Sigmoid colon (tissue), 7 donors: Measurements from ENCODE around the gene TBXA2R. TPM values are rescaled to one million over a fixed set of nuclear protein-coding genes. Genes with fewer than 3 reads are reported as not detected.

ENCODE experiments used
- DNase-seq: peaks from one replicate; pipeline ENCODE4 v3.0.0-alpha.2; 2019
- H3K27ac ChIP-seq, 4 donors: fragments of 200-600 bp; sonication (generic); one replicate each; pipeline ENCODE4 v1.5.1; 2016 to 2019; ENCODE audit warnings: mild to moderate bottlenecking in 1 of 4
- H3K27me3 ChIP-seq, 3 donors: fragments of 200-600 bp; sonication (generic); one replicate each; pipeline ENCODE4 v1.5.1; 2019; ENCODE audit warnings: mild to moderate bottlenecking in 1 of 3
- H3K36me3 ChIP-seq, 4 donors: fragments of 200-600 bp; sonication (generic); one replicate each; pipeline ENCODE4 v1.5.1; 2016 to 2019
- H3K4me1 ChIP-seq, 4 donors: fragments of 200-600 bp; sonication (generic); one replicate each; pipeline ENCODE4 v1.5.1; 2017 to 2019
- H3K4me3 ChIP-seq, 4 donors: fragments of 200-600 bp; sonication (generic); one replicate each; pipeline ENCODE4 v1.5.1; 2017 to 2019; ENCODE audit warnings: mild to moderate bottlenecking in 2 of 4, moderate library complexity in 1 of 4
- H3K9me3 ChIP-seq, 4 donors: fragments of 200-600 bp in 3 of 4; sonication (generic) in 3 of 4; one replicate each; pipeline versions ENCODE4 v1.5.1 to v1.6.1; 2013 to 2019
- EP300 ChIP-seq, 4 donors: sonication (generic); formaldehyde crosslinking; IDR thresholded peaks; one replicate each; pipeline ENCODE4 v1.6.1; 2017; ENCODE audit warnings: antibody characterized with exemption in 4 of 4
- POLR2A ChIP-seq, 2 donors: fragments of 450-650 bp; IDR thresholded peaks; one replicate each; pipeline ENCODE4 v1.6.1; 2016; ENCODE audit warnings: antibody characterized with exemption in 2 of 2, mild to moderate bottlenecking in 2 of 2, moderate library complexity in 2 of 2
- POLR2AphosphoS5 ChIP-seq, 4 donors: sonication (generic); formaldehyde crosslinking; IDR thresholded peaks; one replicate each; pipeline ENCODE4 v1.6.1; 2017; ENCODE audit warnings: antibody characterized with exemption in 4 of 4
- WGBS, 2 donors: extraction: QIAGEN DNeasy Blood & Tissue Kit; methylation state at CpG; one replicate each; pipeline ENCODE4 v1.1.7; 2013; 5-methylcytosine and 5-hydroxymethylcytosine counted together
- intact Hi-C: fragments of 100-400 bp; cut with DNase I; formaldehyde crosslinking; loops from one replicate; pipeline ENCODE4 v1.15.1; 2023
- polyA plus RNA-seq, 3 donors: library from polyadenylated mRNA; stranded (reverse); fragments of 200-250 nt; gene quantifications; one replicate each; pipeline ENCODE4 v1.2.3, GENCODE V29; 2013
- total RNA-seq, 4 donors: library from RNA; depleted of rRNA; stranded (reverse); fragments of >200 nt; gene quantifications; one replicate each; pipeline ENCODE4 v1.1.0, GENCODE V29; 2016
- TF ChIP-seq, protein P1 (sequence below), 4 experiments: fragments of 450-650 bp in 3 of 4; fragments of 200-600 bp in 1 of 4; IDR thresholded peaks; one replicate each; pipeline ENCODE4 v1.5.1; 2016 to 2019; ENCODE audit warnings: antibody characterized with exemption in 4 of 4, mild to moderate bottlenecking in 3 of 4, moderate library complexity in 2 of 4
- donor health status: healthy with polysubstance abuse.
- donor health status: Bipolar disorder and iron deficiency.
- donor health status: healthy.

The TBXA2R gene
- total and polyA plus RNA-seq, 7 donors = 0.36 to 3.6 (median 0.76) TPM; not detected in 1

DNA sequence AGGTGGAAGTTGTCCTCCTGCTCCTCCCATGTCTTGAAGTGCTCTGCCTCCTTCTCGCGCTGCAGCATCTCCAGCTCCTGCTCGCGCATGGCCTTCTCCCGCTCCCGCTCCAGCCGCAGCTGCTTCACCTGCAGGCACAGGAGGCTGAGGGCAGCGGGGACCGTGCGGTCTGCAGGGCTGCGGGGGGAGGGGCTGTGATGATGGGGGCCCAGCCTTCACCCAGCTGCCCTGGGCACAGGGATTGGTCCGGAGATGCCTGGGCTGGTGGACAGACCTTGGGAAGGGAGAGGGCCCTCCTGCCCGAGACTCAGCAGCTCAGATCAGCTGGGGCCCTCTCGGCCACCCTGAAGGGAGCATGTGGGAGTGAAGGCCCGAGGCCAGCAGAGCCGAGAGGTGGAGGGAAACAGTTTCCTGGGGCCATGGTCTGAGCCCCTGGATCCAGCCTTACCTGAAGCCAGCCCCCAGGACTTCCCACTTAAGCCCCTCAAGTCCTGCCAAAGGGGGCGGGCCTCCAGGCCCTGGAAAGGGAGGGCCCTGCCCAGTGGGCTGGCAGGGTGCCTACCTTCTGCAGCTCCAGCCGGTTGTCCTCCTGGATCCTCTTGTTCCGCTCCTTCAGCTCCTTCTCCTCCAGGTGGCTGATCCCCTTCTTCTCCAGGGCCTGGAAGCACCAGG lies 13.6 kb upstream of the TBXA2R start:
- Histone ChIP-seq H3K27me3 (no peaks in the 10 kb centered on the region), H3K4me1 (peaks cover 0 to 26% (median 22%) of the 10 kb centered on the region in 4 donors), H3K4me3 (no peak overlapping the region), H3K36me3 (peaks cover 0 to 66% (median 14%) of the 10 kb centered on the region in 4 donors), H3K27ac (no peak overlapping the region), H3K9me3 (no peaks in the 10 kb centered on the region)
- TF ChIP-seq POLR2AphosphoS5 (IDR thresholded peaks at IDR 0.05) (no peak), POLR2A (IDR thresholded peaks at IDR 0.05) (no peak), EP300 (IDR thresholded peaks at IDR 0.05) (no peak)
- no peak for DNase-seq
- 85 to 89% methylated on average over 19 of the region's 19 CpGs for WGBS, 2 donors
- intact Hi-C loops = no loop called here

DNA sequence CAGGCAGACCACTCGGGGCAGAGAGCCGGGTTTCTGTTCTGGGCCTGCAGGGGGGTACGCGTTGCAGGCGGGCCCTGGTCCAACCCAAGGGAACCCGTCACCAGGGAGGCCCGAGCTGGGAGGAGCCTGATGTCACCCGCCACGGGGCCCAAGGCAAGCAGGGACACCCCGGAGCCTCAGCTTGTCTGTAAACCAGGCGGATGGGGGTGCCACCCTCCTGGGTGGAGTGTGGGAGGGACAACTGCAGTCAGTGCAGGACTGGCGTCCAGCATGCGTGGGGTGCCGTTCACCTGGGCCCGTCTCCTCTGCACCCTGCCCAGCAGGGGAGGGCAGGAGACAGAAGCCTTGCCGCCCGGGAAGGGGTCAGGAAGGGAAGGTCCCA lies 12.9 kb upstream of the TBXA2R start:
- H3K4me1 ChIP-seq = peaks cover 0 to 22% (median 16%) of the 10 kb centered on the region in 4 donors
- 85 to 89% methylated on average over 17 of the region's 17 CpGs for WGBS, 2 donors
- H3K9me3 ChIP-seq = no peaks in the 10 kb centered on the region
- H3K27me3 ChIP-seq = no peaks in the 10 kb centered on the region
- intact Hi-C loops = loop anchor here (5.0 to 10.0 kb wide), 2 partner anchors 42 to 295 kb away; no protein-coding TSS in a partner anchor
- no peak for DNase-seq
- H3K27ac ChIP-seq = no peak overlapping the region
- no peak overlapping the region for H3K4me3 ChIP-seq
- TF ChIP-seq EP300 (IDR thresholded peaks at IDR 0.05) (no peak), POLR2A (IDR thresholded peaks at IDR 0.05) (no peak), POLR2AphosphoS5 (IDR thresholded peaks at IDR 0.05) (no peak)
- TF ChIP-seq, protein P1, sequence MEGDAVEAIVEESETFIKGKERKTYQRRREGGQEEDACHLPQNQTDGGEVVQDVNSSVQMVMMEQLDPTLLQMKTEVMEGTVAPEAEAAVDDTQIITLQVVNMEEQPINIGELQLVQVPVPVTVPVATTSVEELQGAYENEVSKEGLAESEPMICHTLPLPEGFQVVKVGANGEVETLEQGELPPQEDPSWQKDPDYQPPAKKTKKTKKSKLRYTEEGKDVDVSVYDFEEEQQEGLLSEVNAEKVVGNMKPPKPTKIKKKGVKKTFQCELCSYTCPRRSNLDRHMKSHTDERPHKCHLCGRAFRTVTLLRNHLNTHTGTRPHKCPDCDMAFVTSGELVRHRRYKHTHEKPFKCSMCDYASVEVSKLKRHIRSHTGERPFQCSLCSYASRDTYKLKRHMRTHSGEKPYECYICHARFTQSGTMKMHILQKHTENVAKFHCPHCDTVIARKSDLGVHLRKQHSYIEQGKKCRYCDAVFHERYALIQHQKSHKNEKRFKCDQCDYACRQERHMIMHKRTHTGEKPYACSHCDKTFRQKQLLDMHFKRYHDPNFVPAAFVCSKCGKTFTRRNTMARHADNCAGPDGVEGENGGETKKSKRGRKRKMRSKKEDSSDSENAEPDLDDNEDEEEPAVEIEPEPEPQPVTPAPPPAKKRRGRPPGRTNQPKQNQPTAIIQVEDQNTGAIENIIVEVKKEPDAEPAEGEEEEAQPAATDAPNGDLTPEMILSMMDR (IDR thresholded peaks at IDR 0.05) = no peak
- peaks cover 0 to 66% (median 14%) of the 10 kb centered on the region in 4 donors for H3K36me3 ChIP-seq

DNA sequence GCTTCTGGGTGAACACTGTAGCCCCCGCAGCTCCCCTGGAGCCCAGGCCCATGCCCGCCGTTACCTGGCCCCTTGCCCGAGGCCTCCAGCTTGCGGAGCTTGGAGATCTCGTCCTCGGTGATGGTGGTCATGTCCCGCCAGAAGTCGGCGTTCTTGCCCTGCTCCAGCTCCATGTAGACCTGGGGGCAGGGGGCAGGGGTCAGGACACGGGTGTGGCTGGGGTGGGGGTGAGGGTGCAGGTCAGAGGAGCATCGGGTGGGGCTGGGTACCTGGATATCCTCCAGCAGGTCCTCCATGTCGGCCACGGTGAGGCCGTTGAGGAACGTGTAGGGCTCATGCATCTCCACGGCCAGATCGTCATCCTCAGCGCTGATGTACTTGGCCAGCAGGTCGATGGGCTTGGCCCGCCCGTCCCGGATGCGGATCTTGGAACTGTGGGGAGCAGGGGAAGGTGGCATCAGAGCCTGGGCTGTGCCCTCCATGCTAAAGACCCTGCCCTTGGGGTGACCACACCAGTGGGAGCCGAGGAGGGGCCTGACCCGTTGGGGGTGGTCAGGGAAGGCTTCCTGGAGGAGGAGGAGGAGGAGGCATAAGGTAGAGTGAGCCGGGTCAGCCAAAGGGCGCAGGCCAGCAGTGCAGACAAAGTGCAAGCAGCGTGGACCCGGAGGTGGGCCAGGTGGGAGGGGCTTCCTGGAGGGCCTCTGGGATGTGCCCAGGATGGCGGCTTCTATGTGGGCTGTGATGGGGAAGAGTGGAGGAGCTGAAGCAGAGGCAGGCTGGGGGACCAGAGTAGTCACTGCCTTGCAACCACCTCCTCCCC lies 12.3 kb upstream of the TBXA2R start:
- no peak overlapping the region for H3K27ac ChIP-seq
- intact Hi-C loops = loop anchor here (1.0 to 10.0 kb wide), 3 partner anchors 42 to 294 kb away; no protein-coding TSS in a partner anchor
- H3K4me1 ChIP-seq = peaks cover 0 to 22% (median 17%) of the 10 kb centered on the region in 4 donors
- no peak for DNase-seq
- peaks cover 0 to 66% (median 14%) of the 10 kb centered on the region in 4 donors for H3K36me3 ChIP-seq
- WGBS, 2 donors = 90 to 92% methylated on average over 31 of the region's 31 CpGs
- no peak overlapping the region for H3K4me3 ChIP-seq
- H3K9me3 ChIP-seq = no peaks in the 10 kb centered on the region
- H3K27me3 ChIP-seq = no peaks in the 10 kb centered on the region
- no peak for TF ChIP-seq POLR2AphosphoS5 (IDR thresholded peaks at IDR 0.05)
- no peak for TF ChIP-seq EP300 (IDR thresholded peaks at IDR 0.05)
- TF ChIP-seq, protein P1 (IDR thresholded peaks at IDR 0.05) = peak in 1 of 4 experiments; percentile 47
- no peak for TF ChIP-seq POLR2A (IDR thresholded peaks at IDR 0.05)

DNA sequence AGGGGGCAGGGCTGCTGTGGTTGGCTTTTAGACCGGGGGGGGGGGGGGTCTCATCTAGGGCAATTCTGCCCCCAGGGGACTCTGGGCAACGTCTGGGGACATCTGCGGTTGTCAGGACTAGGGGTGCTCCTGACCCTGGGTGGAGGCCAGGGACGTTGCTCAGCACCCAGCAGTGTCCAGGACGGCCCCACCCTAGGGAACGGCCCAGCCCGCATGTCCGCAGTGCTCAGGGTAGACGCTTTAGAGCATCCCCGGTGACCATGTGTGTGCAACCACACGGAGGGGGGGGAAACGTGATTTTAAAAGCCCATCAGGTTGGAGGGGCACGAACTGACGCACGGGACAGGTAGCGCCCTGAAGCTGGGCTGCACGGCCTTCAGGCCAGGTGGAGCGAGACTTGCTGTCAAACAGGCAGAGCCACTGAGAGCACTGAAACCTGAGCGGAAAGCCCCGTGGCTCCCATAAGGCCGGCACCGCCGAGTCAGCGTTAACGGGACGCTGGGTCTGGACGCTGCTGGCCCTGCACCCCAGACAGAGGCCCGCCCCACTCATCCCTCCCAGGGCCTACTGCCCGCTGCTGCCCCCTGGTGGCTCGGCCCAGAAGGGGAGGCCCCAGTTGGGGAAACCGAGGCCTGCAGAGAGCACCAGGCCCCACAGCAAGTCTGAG lies 11.6 kb upstream of the TBXA2R start:
- Histone ChIP-seq H3K4me3 (peak overlapping the region in 1 of 4 donors; percentile 12), H3K4me1 (peaks cover 0 to 28% (median 24%) of the 10 kb centered on the region in 4 donors), H3K27me3 (no peaks in the 10 kb centered on the region), H3K36me3 (peaks cover 0 to 66% (median 14%) of the 10 kb centered on the region in 4 donors), H3K9me3 (no peaks in the 10 kb centered on the region), H3K27ac (peak overlapping the region in 2 of 4 donors; percentile 10 to 47)
- DNase-seq = peak; percentile 88
- TF ChIP-seq, protein P1 (IDR thresholded peaks at IDR 0.05) = peak; percentile 95 to 97 (median 95)
- TF ChIP-seq EP300 (IDR thresholded peaks at IDR 0.05) (no peak), POLR2A (IDR thresholded peaks at IDR 0.05) (no peak), POLR2AphosphoS5 (IDR thresholded peaks at IDR 0.05) (peak in 2 of 4 donors; percentile 24 to 37)
- 56% methylated on average over 31 of the region's 31 CpGs for WGBS, 2 donors
- intact Hi-C loops = loop anchor here (1.0 to 10.0 kb wide), 3 partner anchors 41 to 293 kb away; no protein-coding TSS in a partner anchor
